ENCODE measurements around the gene INPP5A. TPM values are rescaled to one million over a fixed set of nuclear protein-coding genes. Genes with fewer than 3 reads are reported as not detected.

Gene INPP5A
- total and polyA plus RNA-seq, 7 donors = 17.6 to 132 (median 100) TPM

GRCh38 chr10:132644527-132645246 is 107.1 kb downstream of the INPP5A start:
- Histone ChIP-seq H3K27ac (peak overlapping the region in 3 of 4 donors; percentile 41 to 96 (median 88)), H3K9me3 (no peaks in the 10 kb centered on the region), H3K27me3 (no peaks in the 10 kb centered on the region), H3K36me3 (peaks cover 0 to 3% (median under 1%) of the 10 kb centered on the region in 4 donors), H3K4me3 (no peak overlapping the region), H3K4me1 (peaks cover 0 to 62% (median 49%) of the 10 kb centered on the region in 4 donors)
- intact Hi-C loops (cut with DNase I) = no loop called here
- peak; percentile 62 for DNase-seq
- 94 to 96% methylated on average over 30 of the region's 30 CpGs for WGBS, 2 donors
- no peak for TF ChIP-seq POLR2A (IDR thresholded peaks at IDR 0.05)

GRCh38 chr10:132645247-132645530 is 107.6 kb downstream of the INPP5A start:
- intact Hi-C loops (cut with DNase I) = no loop called here
- Histone ChIP-seq H3K9me3 (no peaks in the 10 kb centered on the region), H3K27me3 (no peaks in the 10 kb centered on the region), H3K36me3 (peaks cover 0 to 7% (median 3%) of the 10 kb centered on the region in 4 donors), H3K4me3 (no peak overlapping the region), H3K4me1 (peaks cover 0 to 58% (median 46%) of the 10 kb centered on the region in 4 donors), H3K27ac (peak overlapping the region in 1 of 4 donors; percentile 88)
- DNase-seq = no peak
- TF ChIP-seq CTCF (IDR thresholded peaks at IDR 0.05) (no peak), POLR2A (IDR thresholded peaks at IDR 0.05) (no peak), POLR2AphosphoS5 (IDR thresholded peaks at IDR 0.05) (no peak), EP300 (IDR thresholded peaks at IDR 0.05) (no peak)
- WGBS, 2 donors = 96 to 97% methylated on average over 14 of the region's 14 CpGs

GRCh38 chr10:132645630-132646442 is 108.2 kb downstream of the INPP5A start:
- Histone ChIP-seq H3K9me3 (no peaks in the 10 kb centered on the region), H3K4me3 (no peak overlapping the region), H3K4me1 (peaks cover 0 to 52% (median 40%) of the 10 kb centered on the region in 4 donors), H3K27me3 (no peaks in the 10 kb centered on the region), H3K27ac (peak overlapping the region in 1 of 4 donors; percentile 88), H3K36me3 (peaks cover 0 to 13% (median 6%) of the 10 kb centered on the region in 4 donors)
- intact Hi-C loops (cut with DNase I) = no loop called here
- no peak for TF ChIP-seq CTCF (IDR thresholded peaks at IDR 0.05)
- TF ChIP-seq POLR2AphosphoS5 (IDR thresholded peaks at IDR 0.05) = no peak
- no peak for TF ChIP-seq EP300 (IDR thresholded peaks at IDR 0.05)
- no peak for TF ChIP-seq POLR2A (IDR thresholded peaks at IDR 0.05)
- peak; percentile 62 for DNase-seq
- 94 to 95% methylated on average over 36 of the region's 36 CpGs for WGBS, 2 donors

- no peaks in the 10 kb centered on the region for H3K9me3 ChIP-seq
- peak overlapping the region in 1 of 4 donors; percentile 24 for H3K27ac ChIP-seq
- DNase-seq = peak; percentile 59
- peaks cover 0 to 14% (median 7%) of the 10 kb centered on the region in 4 donors for H3K36me3 ChIP-seq
- no peak overlapping the region for H3K4me3 ChIP-seq
- H3K27me3 ChIP-seq = no peaks in the 10 kb centered on the region
- WGBS, 2 donors = 96 to 97% methylated on average over 31 of the region's 31 CpGs
- peaks cover 0 to 45% (median 33%) of the 10 kb centered on the region in 4 donors for H3K4me1 ChIP-seq
- intact Hi-C loops (cut with DNase I) = no loop called here
- TF ChIP-seq EP300 (IDR thresholded peaks at IDR 0.05) = no peak
- TF ChIP-seq POLR2A (IDR thresholded peaks at IDR 0.05) = no peak
- TF ChIP-seq POLR2AphosphoS5 (IDR thresholded peaks at IDR 0.05) = no peak
- TF ChIP-seq CTCF (IDR thresholded peaks at IDR 0.05) = no peak
Observed at GRCh38 chr10:132646443-132647097, 109.0 kb downstream of the INPP5A start.

GRCh38 chr10:132647424-132647823 is 109.8 kb downstream of the INPP5A start:
- Histone ChIP-seq H3K27me3 (no peaks in the 10 kb centered on the region), H3K9me3 (no peaks in the 10 kb centered on the region), H3K27ac (no peak overlapping the region), H3K4me1 (peaks cover 0 to 36% (median 25%) of the 10 kb centered on the region in 4 donors), H3K36me3 (peaks cover 0 to 18% (median 7%) of the 10 kb centered on the region in 4 donors), H3K4me3 (no peak overlapping the region)
- 92 to 95% methylated on average over 13 of the region's 13 CpGs for WGBS, 2 donors
- DNase-seq = peak; percentile 43
- intact Hi-C loops (cut with DNase I) = no loop called here
- TF ChIP-seq POLR2A (IDR thresholded peaks at IDR 0.05) = no peak

Measured in sigmoid colon (tissue), 7 donors.